A673 (cell line): ENCODE measurements around the gene DTYMK. TPM values are rescaled to one million over a fixed set of nuclear protein-coding genes. Genes with fewer than 3 reads are reported as not detected.

Experiments used
- BruUV-seq: library from RNA; stranded (reverse); fragments of 400-500 nt; replicated peaks from 2 replicates; lab custom pipeline; 2021; lab: Mats Ljungman, UMichigan
- CTCF ChIA-PET: fragments of 300-600 bp; sonication (Branson Sonifier 250); formaldehyde crosslinking; loops from one replicate; lab custom pipeline; 2022; ENCODE audit warnings: antibody characterized with exemption; lab: Charles Lee
- POLR2A ChIA-PET: fragments of 300-600 bp; sonication (Branson Sonifier 250); formaldehyde crosslinking; loops from one replicate; lab custom pipeline; 2022; ENCODE audit warnings: antibody characterized with exemption; ENCODE audit not compliant: low non-redundant PET; lab: Charles Lee
- DNase-seq: peaks from one replicate; pipeline ENCODE4 v3.0.0-alpha.2; 2015; ENCODE audit warnings: low spot score
- H3K27ac ChIP-seq: fragments of 200-600 bp; sonication (generic); 2 replicates; pipeline ENCODE4 v1.5.1; 2016; ENCODE audit warnings: mixed run types, low read depth, mild to moderate bottlenecking, mixed read lengths, antibody characterized with exemption, low read length; ENCODE audit not compliant: poor library complexity, severe bottlenecking
- H3K27me3 ChIP-seq: fragments of 200-600 bp; sonication (generic); replicated peaks from 2 replicates; pipeline ENCODE4 v1.6.1; 2017; ENCODE audit warnings: mixed run types, low read depth, mild to moderate bottlenecking, mixed read lengths, antibody characterized with exemption, low read length; ENCODE audit not compliant: insufficient read depth, poor library complexity
- H3K36me3 ChIP-seq: fragments of 200-600 bp; sonication (generic); 2 replicates; pipeline ENCODE4 v1.6.1; 2016; ENCODE audit warnings: mixed run types, mild to moderate bottlenecking, mixed read lengths, antibody characterized with exemption, low read length; ENCODE audit not compliant: insufficient read depth, poor library complexity, severe bottlenecking
- H3K4me1 ChIP-seq: fragments of 200-600 bp; sonication (generic); 2 replicates; pipeline ENCODE4 v1.6.1; 2017; ENCODE audit warnings: mixed run types, mild to moderate bottlenecking, mixed read lengths, antibody characterized with exemption, low read length; ENCODE audit not compliant: insufficient read depth, poor library complexity, severe bottlenecking
- H3K4me3 ChIP-seq: fragments of 200-600 bp; sonication (generic); 2 replicates; pipeline ENCODE4 v1.5.1; 2016; ENCODE audit warnings: low read depth, mixed run types, mild to moderate bottlenecking, mixed read lengths, low read length; ENCODE audit not compliant: poor library complexity, severe bottlenecking
- H3K9me3 ChIP-seq: fragments of 200-600 bp; sonication (generic); 2 replicates; pipeline ENCODE4 v1.6.1; 2016; ENCODE audit warnings: mixed run types, low read depth, mild to moderate bottlenecking, mixed read lengths, antibody characterized with exemption, low read length; ENCODE audit not compliant: poor library complexity, severe bottlenecking
- CTCF ChIP-seq: fragments of 300-800, 200-600 bp; sonication (generic); conservative IDR thresholded peaks from 2 replicates; pipeline ENCODE4 v1.5.1; 2017; ENCODE audit warnings: low read depth, mild to moderate bottlenecking, antibody characterized with exemption, low read length, moderate library complexity, mixed read lengths
- EZH2 ChIP-seq: fragments of 200-600 bp; sonication (generic); IDR thresholded peaks from 2 replicates; pipeline ENCODE4 v1.6.1; 2017; ENCODE audit warnings: borderline replicate concordance, low read depth, mild to moderate bottlenecking, mixed read lengths, antibody characterized with exemption, low read length; ENCODE audit not compliant: poor library complexity, severe bottlenecking
- intact Hi-C: fragments of 100-400 bp; cut with micrococcal nuclease; formaldehyde crosslinking; loops from one replicate; pipeline ENCODE4 v1.10.0; 2022; ENCODE audit not compliant: unreplicated experiment
- total RNA-seq: library from RNA; stranded (reverse); gene quantifications from 2 replicates; pipeline ENCODE4 v1.2.3, GENCODE V29; 2021

The DTYMK gene
- total RNA-seq, 1 experiment from 2014 or later, result 139 TPM

- ChIA-PET POLR2A (interaction anchor here (0.8 kb wide), 1 partner anchor 544 kb away, joined by 8 read pairs; no protein-coding TSS in a partner anchor), CTCF (no interaction called here)
- intact Hi-C loops, result no loop called here
- BruUV-seq, result no TSS peak
- TF ChIP-seq CTCF (no peak), EZH2 (no peak)
- no peak for DNase-seq
- Histone ChIP-seq H3K27ac (no peak overlapping the region), H3K4me1 (no peaks in the 10 kb centered on the region), H3K9me3 (no peaks in the 10 kb centered on the region), H3K27me3 (no peaks in the 10 kb centered on the region), H3K36me3 (peaks cover 20% of the 10 kb centered on the region), H3K4me3 (no peak overlapping the region)
These were observed 38.2 kb downstream of the DTYMK start for GRCh38 chr2:241648453-241648852.

GRCh38 chr2:241645915-241646645 lies 40.5 kb downstream of the DTYMK start:
- POLR2A ChIA-PET, result no interaction called here
- Histone ChIP-seq H3K27ac (no peak overlapping the region), H3K4me1 (no peaks in the 10 kb centered on the region), H3K36me3 (peaks cover 2% of the 10 kb centered on the region), H3K4me3 (no peak overlapping the region), H3K9me3 (no peaks in the 10 kb centered on the region), H3K27me3 (no peaks in the 10 kb centered on the region)
- BruUV-seq, result no TSS peak
- TF ChIP-seq EZH2 (no peak), CTCF (no peak)
- CTCF ChIA-PET, result no interaction called here
- intact Hi-C loops, result no loop called here
- DNase-seq, result no peak

GRCh38 chr2:241645056-241645914 lies 41.3 kb downstream of the DTYMK start:
- intact Hi-C loops, result no loop called here
- Histone ChIP-seq H3K4me1 (no peaks in the 10 kb centered on the region), H3K4me3 (no peak overlapping the region), H3K9me3 (no peaks in the 10 kb centered on the region), H3K36me3 (no peaks in the 10 kb centered on the region), H3K27me3 (no peaks in the 10 kb centered on the region), H3K27ac (no peak overlapping the region)
- CTCF ChIA-PET, result no interaction called here
- no TSS peak for BruUV-seq
- POLR2A ChIA-PET, result no interaction called here
- TF ChIP-seq EZH2, result no peak
- no peak for TF ChIP-seq CTCF
- no peak for DNase-seq
